ENCODE results near the gene CD3E. TPM values are rescaled to one million over a fixed set of nuclear protein-coding genes. Genes with fewer than 3 reads are reported as not detected.

Gene CD3E
- total and polyA plus RNA-seq, 9 of the 15 experiments (the other 6 are each of a cell fraction or from before 2014, with no cell fraction given) = 0.07 to 0.62 (median 0.19) TPM; not detected in 5

GRCh38 chr11:118359295-118359958 is 54.9 kb downstream of the CD3E start, which contains the start of gene UBE4A:
Gene UBE4A (plus strand): TSS chr11:118359600. CDS start chr11:118365081, 5,481 bp downstream.
- ATAC-seq (peak; percentile 95), DNase-seq (ENCODE audit: extremely low read depth in 1 of 4, low spot score in 3 of 4) (peak; percentile 86 to 98 (median 88)), FAIRE-seq (peak; percentile 96)
- peaks cover 5% of the 10 kb centered on the region; the same call in 1 of the 2 replicates for H3K9me3 ChIP-seq (replicated peaks; ENCODE audit: control insufficient read depth, insufficient read depth, low read depth, low read length)
- in situ Hi-C loops (cut with MboI) = no loop called here
- H3K9ac ChIP-seq (ENCODE audit: insufficient read depth in 1 of 2, low read depth in 2 of 2, low read length in 2 of 2) = peak within 1 kb of the TSS; percentile 89
- H3K27me3 ChIP-seq (ENCODE audit: control insufficient read depth in 2 of 2, insufficient read depth in 2 of 2, low read length in 2 of 2) = no peaks in the 10 kb centered on the region
- peaks cover 4 to 5% of the 10 kb centered on the region in 2 experiments; a peak in 2 of 5 replicates for H3K4me1 ChIP-seq (replicated peaks in 1 of 2; ENCODE audit: control insufficient read depth in 2 of 2, insufficient read depth in 2 of 2, low read length in 2 of 2)
- peaks cover 17% of the 10 kb centered on the region; the same call in 2 of the 3 replicates for H3K36me3 ChIP-seq (ENCODE audit: control insufficient read depth, insufficient read depth, low read length)
- ChIA-PET POLR2A (interaction anchor here (0.6 to 1.0 kb wide), 3 partner anchors 14 to 244 kb away, joined by 3 to 4 read pairs (median 4); no protein-coding TSS in a partner anchor), CTCF (ENCODE audit: low intra/inter-chr PET ratio) (interaction anchor here (1.3 kb wide), 1 partner anchor 167 kb away, joined by 4 read pairs; no protein-coding TSS in a partner anchor)
- H3K4me2 ChIP-seq (ENCODE audit: insufficient read depth, low read length) = peak within 1 kb of the TSS; percentile 99
- no TSS peak for BruUV-seq (replicated peaks)
- intact Hi-C loops (cut with micrococcal nuclease) = no loop called here
- 12% methylated on average over 33 of the region's 33 CpGs for WGBS (ENCODE audit: insufficient coverage, low coverage, missing lambda C conversion rate)
- H3K4me3 ChIP-seq = peak within 1 kb of the TSS; percentile 79
- peaks cover 37% of the 10 kb centered on the region for H3K79me2 ChIP-seq (ENCODE audit: control insufficient read depth, insufficient read depth, low read length)
- H3K9me1 ChIP-seq (ENCODE audit: control insufficient read depth, insufficient read depth, low read length) = no peaks in the 10 kb centered on the region
- peak within 1 kb of the TSS; percentile 97 for H2AFZ ChIP-seq (ENCODE audit: low read depth, low read length)
- H4K20me1 ChIP-seq (replicated peaks; ENCODE audit: control insufficient read depth, insufficient read depth, low read length) = no peaks in the 10 kb centered on the region
- H3K27ac ChIP-seq (ENCODE audit: extremely low read depth, low read depth, low read length) = peak within 1 kb of the TSS; percentile 77
- TF ChIP-seq CREBBP (IDR thresholded peaks at IDR 0.05; ENCODE audit: low read depth, low read length) (no peak), BRD9 (IDR thresholded peaks at IDR 0.05; ENCODE audit: low read depth, partially characterized antibody) (no peak), RNF2 (IDR thresholded peaks at IDR 0.05) (no peak), ZNF696 (CRISPR knock-in tag; conservative IDR thresholded peaks at IDR 0.05) (no peak), RBM15 (IDR thresholded peaks at IDR 0.05; ENCODE audit: insufficient read depth, low read length) (no peak), ZNF24 (IDR thresholded peaks at IDR 0.05) (no peak), FOXM1 (IDR thresholded peaks at IDR 0.05; ENCODE audit: low read depth) (peak; percentile 77), FOXM1 (CRISPR knock-in tag; IDR thresholded peaks at IDR 0.05; ENCODE audit: low read depth) (no peak), SIRT6 (IDR thresholded peaks at IDR 0.05; ENCODE audit: low read depth, low read length) (no peak), ZNF134 (CRISPR knock-in tag; conservative IDR thresholded peaks at IDR 0.05) (no peak), CHAMP1 (IDR thresholded peaks at IDR 0.05) (peak; percentile 99), E2F3 (CRISPR knock-in tag; IDR thresholded peaks at IDR 0.05) (0 out of 2 replicates have a peak, but pooled peaks have one; percentile 19), FOXA3 (CRISPR knock-in tag; conservative IDR thresholded peaks at IDR 0.05 in 1 of 2, IDR thresholded peaks at IDR 0.05 in 1 of 2) (no peak), ATF2 (CRISPR knock-in tag; IDR thresholded peaks at IDR 0.05) (no peak)

Data from K562 (cell line).